HCT116 (cell line): ENCODE measurements around the gene C3orf52. TPM values are rescaled to one million over a fixed set of nuclear protein-coding genes. Genes with fewer than 3 reads are reported as not detected.

Source experiments
- ATAC-seq: fragments of 200-7000 bp; cut with Tn5 transposase; 2 replicates; pipeline ENCODE4 v1.9.1; 2020; ENCODE audit warnings: mild to moderate bottlenecking, moderate library complexity
- BruUV-seq: library from RNA; stranded (reverse); fragments of 400-500 nt; replicated peaks from 2 replicates; lab custom pipeline; 2021; lab: Mats Ljungman, UMichigan
- CTCF ChIA-PET: fragments of 300-600 bp; sonication (Branson Sonifier 250); formaldehyde crosslinking; loops from one replicate; lab custom pipeline; 2021; ENCODE audit warnings: antibody characterized with exemption; lab: Charles Lee
- POLR2A ChIA-PET: fragments of 300-600, 350-600 bp; sonication (Branson Sonifier 250); formaldehyde crosslinking; loops from one replicate; lab custom pipeline; 2021; ENCODE audit warnings: antibody characterized with exemption; lab: Charles Lee
- RAD21 ChIA-PET, 2 experiments: fragments of 300-600 bp; sonication (Branson Sonifier 250); formaldehyde crosslinking; loops; one replicate each; lab custom pipeline; 2023; ENCODE audit warnings: low total read pairs in 2 of 2; ENCODE audit not compliant: uncharacterized antibody in 2 of 2, unreplicated experiment in 2 of 2, low non-redundant PET in 1 of 2; lab: Charles Lee
- DNase-seq: peaks from one replicate; pipeline ENCODE4 v3.0.0-alpha.2; 2010; ENCODE audit warnings: low read depth, low spot score
- H2AFZ ChIP-seq: fragments of 200-600 bp; shearing (Covaris generic), sonication (generic); 2 replicates; pipeline ENCODE4 v1.6.1; 2017; ENCODE audit warnings: low read depth, mixed run types, mixed read lengths, antibody characterized with exemption, low read length; ENCODE audit not compliant: poor library complexity, severe bottlenecking
- H3K27ac ChIP-seq: 2 replicates; pipeline ENCODE4 v1.5.1; 2012; ENCODE audit warnings: low read depth, low read length
- H3K27me3 ChIP-seq: fragments of 200-600 bp; sonication (generic); 2 replicates; pipeline ENCODE4 v1.6.1; 2016; ENCODE audit warnings: mixed run types, low read length, mixed read lengths; ENCODE audit not compliant: insufficient read depth
- H3K36me3 ChIP-seq, 2 experiments: fragments of 200-500 bp in 1 of 2; fragments of 200-600 bp in 1 of 2; sonication (Bioruptor generic) in 1 of 2; sonication (generic) in 1 of 2; 2 replicates each; pipeline versions ENCODE4 v1.5.1 to v1.6.1; 2014 to 2016; ENCODE audit warnings: low read length in 2 of 2, inconsistent platforms in 1 of 2, mixed read lengths in 1 of 2, mixed run types in 1 of 2; ENCODE audit not compliant: insufficient read depth in 2 of 2, control insufficient read depth in 1 of 2
- H3K4me1 ChIP-seq, 2 experiments: fragments of 200-600 bp in 1 of 2; sonication (generic) in 1 of 2; 2 replicates each; pipeline versions ENCODE4 v1.5.1 to v1.6.1; 2012 to 2017; ENCODE audit warnings: low read length in 2 of 2, inconsistent platforms in 1 of 2, mild to moderate bottlenecking in 1 of 2, mixed read lengths in 1 of 2, mixed run types in 1 of 2, moderate library complexity in 1 of 2; ENCODE audit not compliant: insufficient read depth in 2 of 2, control insufficient read depth in 1 of 2
- H3K4me2 ChIP-seq: fragments of 200-600 bp; sonication (generic); 2 replicates; pipeline ENCODE4 v1.6.1; 2017; ENCODE audit warnings: mixed run types, low read length, mixed read lengths
- H3K4me3 ChIP-seq, 2 experiments: fragments of 200-600 bp in 1 of 2; sonication (generic) in 1 of 2; replicated peaks in 1 of 2; 2 replicates each; pipeline ENCODE4 v1.5.1; 2011 to 2016; ENCODE audit warnings: low read length in 2 of 2, control low read depth in 1 of 2, low read depth in 1 of 2, mild to moderate bottlenecking in 1 of 2, mixed read lengths in 1 of 2, mixed run types in 1 of 2
- H3K79me2 ChIP-seq: fragments of 200-600 bp; sonication (generic); 2 replicates; pipeline ENCODE4 v1.6.1; 2017; ENCODE audit warnings: mild to moderate bottlenecking, mixed run types, low read length, moderate library complexity, mixed read lengths; ENCODE audit not compliant: insufficient read depth
- H3K9ac ChIP-seq: fragments of 200-600 bp; sonication (generic); 2 replicates; pipeline ENCODE4 v1.6.1; 2016; ENCODE audit warnings: low read length, mixed read lengths
- H3K9me2 ChIP-seq: fragments of 200-600 bp; sonication (generic), shearing (Covaris generic); 2 replicates; pipeline ENCODE4 v1.6.1; 2017; ENCODE audit warnings: mixed run types, mild to moderate bottlenecking, moderate library complexity; ENCODE audit not compliant: insufficient read depth
- H3K9me3 ChIP-seq, 2 experiments: fragments of 200-500 bp in 1 of 2; fragments of 200-600 bp in 1 of 2; sonication (Bioruptor generic) in 1 of 2; sonication (generic) in 1 of 2; 2 replicates each; pipeline ENCODE4 v1.6.1; 2014 to 2017; ENCODE audit warnings: low read length in 2 of 2, mixed read lengths in 2 of 2, inconsistent platforms in 1 of 2, low read depth in 1 of 2, mild to moderate bottlenecking in 1 of 2, mixed run types in 1 of 2, moderate library complexity in 1 of 2; ENCODE audit not compliant: control insufficient read depth in 1 of 2, insufficient read depth in 1 of 2
- H4K20me1 ChIP-seq: fragments of 200-600 bp; sonication (generic), shearing (Covaris generic); 2 replicates; pipeline ENCODE4 v1.6.1; 2017; ENCODE audit warnings: mixed run types, mild to moderate bottlenecking, moderate library complexity; ENCODE audit not compliant: insufficient read depth
- ATF3 ChIP-seq: IDR thresholded peaks from 2 replicates; pipeline ENCODE4 v1.6.1; 2012
- CBX3 ChIP-seq: IDR thresholded peaks from 2 replicates; pipeline ENCODE4 v1.6.1; 2012; ENCODE audit warnings: low read depth
- CEBPB ChIP-seq: IDR thresholded peaks from 2 replicates; pipeline ENCODE4 v1.6.1; 2012; ENCODE audit warnings: low read depth
- CTCF ChIP-seq, 3 experiments: fragments of 200-600 bp in 1 of 3; sonication (generic) in 1 of 3; IDR thresholded peaks in 2 of 3; conservative IDR thresholded peaks in 1 of 3; 2 replicates each; pipeline ENCODE4 v1.5.1; 2012 to 2017; ENCODE audit warnings: low read depth in 2 of 3, low read length in 2 of 3, antibody characterized with exemption in 1 of 3, borderline replicate concordance in 1 of 3, control low read depth in 1 of 3, mild to moderate bottlenecking in 1 of 3, mixed read lengths in 1 of 3, mixed run types in 1 of 3, moderate library complexity in 1 of 3; ENCODE audit not compliant: insufficient read depth in 1 of 3
- EGR1 ChIP-seq: IDR thresholded peaks from 2 replicates; pipeline ENCODE4 v1.6.1; 2012; ENCODE audit warnings: low read depth
- ELF1 ChIP-seq: IDR thresholded peaks from 2 replicates; pipeline ENCODE4 v1.6.1; 2012; ENCODE audit warnings: low read depth, borderline replicate concordance
- EZH2 ChIP-seq: fragments of 200-600 bp; sonication (generic); IDR thresholded peaks from 2 replicates; pipeline ENCODE4 v1.6.1; 2017; ENCODE audit warnings: antibody characterized with exemption, mixed run types
- FOSL1 ChIP-seq: IDR thresholded peaks from 2 replicates; pipeline ENCODE4 v1.6.1; 2012; ENCODE audit warnings: low read depth
- JUND ChIP-seq: IDR thresholded peaks from 2 replicates; pipeline ENCODE4 v1.6.1; 2012
- MAX ChIP-seq: IDR thresholded peaks from 2 replicates; pipeline ENCODE4 v1.6.1; 2012
- POLR2A ChIP-seq: IDR thresholded peaks from 2 replicates; pipeline ENCODE4 v1.7.0; 2011; ENCODE audit warnings: borderline replicate concordance; ENCODE audit not compliant: insufficient read depth, insufficient read length; ENCODE audit errors: extremely low read depth
- RAD21 ChIP-seq: IDR thresholded peaks from 2 replicates; pipeline ENCODE4 v1.6.1; 2012; ENCODE audit warnings: low read depth, mild to moderate bottlenecking
- SIN3A ChIP-seq: IDR thresholded peaks from 2 replicates; pipeline ENCODE4 v1.6.1; 2012; ENCODE audit warnings: low read depth
- SP1 ChIP-seq: IDR thresholded peaks from 2 replicates; pipeline ENCODE4 v1.6.1; 2012; ENCODE audit warnings: low read depth
- SRF ChIP-seq: IDR thresholded peaks from 2 replicates; pipeline ENCODE4 v1.6.1; 2012; ENCODE audit warnings: low read depth
- TCF7L2 ChIP-seq: IDR thresholded peaks from 2 replicates; pipeline ENCODE4 v1.7.0; 2011; ENCODE audit warnings: borderline replicate concordance, inconsistent platforms; ENCODE audit not compliant: insufficient read depth, insufficient read length; ENCODE audit errors: extremely low read depth
- YY1 ChIP-seq: IDR thresholded peaks from 2 replicates; pipeline ENCODE4 v1.6.1; 2011; ENCODE audit warnings: low read length, low read depth, moderate library complexity, mild to moderate bottlenecking; ENCODE audit not compliant: insufficient replicate concordance; ENCODE audit errors: extremely low read depth
- ZFX ChIP-seq: fragments of 450-650 bp; IDR thresholded peaks from 2 replicates; pipeline ENCODE4 v1.6.1; 2017
- ZNF274 ChIP-seq: fragments of 200-500 bp; sonication (Bioruptor generic); IDR thresholded peaks from 2 replicates; pipeline ENCODE4 v1.6.1; 2014; ENCODE audit warnings: mild to moderate bottlenecking, low read depth, low read length, inconsistent platforms
- intact Hi-C: fragments of 100-400 bp; cut with micrococcal nuclease; formaldehyde crosslinking; loops from 2 replicates; pipeline ENCODE4 v1.10.0; 2022
- total RNA-seq: library from RNA; stranded (reverse); gene quantifications from one replicate; pipeline ENCODE4 v1.2.1, GENCODE V29; 2021; ENCODE audit not compliant: unreplicated experiment

The C3orf52 gene
- total RNA-seq, 1 experiment from 2014 or later = 14.3 TPM

DNA sequence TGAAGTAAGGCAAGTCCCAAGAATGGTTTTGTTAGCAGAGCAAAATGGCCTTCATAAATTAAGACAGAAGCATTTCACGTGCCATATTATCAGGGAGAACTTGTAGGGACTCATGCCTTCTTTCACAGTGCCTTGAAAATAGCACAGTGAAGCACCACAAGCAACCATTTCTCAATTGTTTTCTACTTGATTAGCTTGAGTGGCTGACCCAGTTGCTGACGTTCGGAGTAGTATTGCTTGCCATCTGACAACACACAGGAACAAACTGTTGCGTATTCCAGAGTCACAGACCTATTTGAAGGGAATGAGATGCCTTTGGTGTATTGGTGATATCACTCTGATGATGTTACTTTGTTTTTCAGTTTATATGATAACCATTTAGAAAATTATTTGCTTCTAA lies 3.0 kb upstream of the C3orf52 start:
- no peak for TF ChIP-seq MAX
- no peak for TF ChIP-seq ZFX
- no peak for TF ChIP-seq ZNF274
- TF ChIP-seq SP1 = no peak
- TF ChIP-seq CBX3 = no peak
- TF ChIP-seq ATF3 = no peak
- no peak for TF ChIP-seq CTCF (IDR thresholded peaks at IDR 0.05 in 2 of 3, conservative IDR thresholded peaks at IDR 0.05 in 1 of 3; ENCODE audit: borderline replicate concordance in 1 of 3, insufficient read depth in 1 of 3, low read depth in 2 of 3, low read length in 2 of 3)
- TF ChIP-seq POLR2A = no peak
- TF ChIP-seq EGR1 = no peak
- no peak for TF ChIP-seq CEBPB
- no peak for TF ChIP-seq SRF
- TF ChIP-seq YY1 = no peak
- no peak for TF ChIP-seq FOSL1
- no peak for TF ChIP-seq TCF7L2
- TF ChIP-seq EZH2 = no peak
- no peak for TF ChIP-seq SIN3A
- TF ChIP-seq RAD21 = no peak
- no peak for TF ChIP-seq ELF1
- no peak for TF ChIP-seq JUND
- Histone ChIP-seq H3K27ac (no peak overlapping the region), H3K4me2 (no peak overlapping the region), H3K27me3 (no peaks in the 10 kb centered on the region), H3K9ac (no peak overlapping the region), H3K9me2 (no peaks in the 10 kb centered on the region), H3K4me3 (no peak overlapping the region), H3K36me3 (peaks cover 0 to 5% of the 10 kb centered on the region in 2 experiments; a peak in 1 of 4 replicates), H2AFZ (no peak overlapping the region), H3K9me3 (no peaks in the 10 kb centered on the region), H3K4me1 (peaks cover 20 to 30% of the 10 kb centered on the region in 2 experiments), H4K20me1 (no peaks in the 10 kb centered on the region), H3K79me2 (peaks cover 15% of the 10 kb centered on the region)
- BruUV-seq = no TSS peak
- DNase-seq = no peak
- CTCF ChIA-PET = no interaction called here
- RAD21 ChIA-PET = no interaction called here
- intact Hi-C loops = no loop called here
- ATAC-seq = no peak
- POLR2A ChIA-PET = no interaction called here
